PC-3 (cell line): ENCODE measurements around the gene BATF3. TPM values are rescaled to one million over a fixed set of nuclear protein-coding genes. Genes with fewer than 3 reads are reported as not detected.

Source experiments
- ATAC-seq: fragments of 200-7000 bp; cut with Tn5 transposase; 2 replicates; pipeline ENCODE4 v1.9.1; 2020; ENCODE audit warnings: mild to moderate bottlenecking, moderate library complexity
- BruUV-seq: library from RNA; stranded (reverse); fragments of 400-500 nt; replicated peaks from 2 replicates; lab custom pipeline; 2021; lab: Mats Ljungman, UMichigan
- CTCF ChIA-PET: fragments of 300-600 bp; sonication (Branson Sonifier 250); formaldehyde crosslinking; loops from one replicate; lab custom pipeline; 2022; ENCODE audit warnings: antibody characterized with exemption; lab: Charles Lee
- POLR2A ChIA-PET: fragments of 300-600 bp; sonication (Branson Sonifier 250); formaldehyde crosslinking; loops from one replicate; lab custom pipeline; 2022; ENCODE audit warnings: antibody characterized with exemption; ENCODE audit not compliant: unreplicated experiment; lab: Charles Lee
- DNase-seq: peaks from one replicate; pipeline ENCODE4 v3.0.0-alpha.2; 2015
- H2AFZ ChIP-seq: fragments of 300-600 bp; sonication (generic); 2 replicates; pipeline ENCODE4 v1.6.0; 2016; ENCODE audit warnings: antibody characterized with exemption, low read length
- H3F3A ChIP-seq: fragments of 300-600 bp; sonication (generic); one replicate; pipeline ENCODE4 v1.6.0; 2017; ENCODE audit warnings: antibody characterized with exemption, low read length, control low read depth, mild to moderate bottlenecking; ENCODE audit not compliant: unreplicated experiment
- H3K27ac ChIP-seq: fragments of 300-600 bp; sonication (generic); 2 replicates; pipeline ENCODE4 v1.5.1; 2016; ENCODE audit warnings: mild to moderate bottlenecking, low read length
- H3K27me3 ChIP-seq: fragments of 300-600 bp; sonication (generic); 2 replicates; pipeline ENCODE4 v1.6.1; 2016; ENCODE audit warnings: low read length, mixed read lengths
- H3K36me3 ChIP-seq: fragments of 300-600 bp; sonication (generic); 2 replicates; pipeline ENCODE4 v1.6.1; 2016; ENCODE audit warnings: low read depth, mixed run types, low read length, mixed read lengths
- H3K4me1 ChIP-seq: fragments of 300-600 bp; sonication (generic); 2 replicates; pipeline ENCODE4 v1.5.1; 2016; ENCODE audit warnings: low read length; ENCODE audit not compliant: insufficient read depth
- H3K4me2 ChIP-seq: fragments of 300-600 bp; sonication (generic); 2 replicates; pipeline ENCODE4 v1.6.0; 2016; ENCODE audit warnings: low read length
- H3K4me3 ChIP-seq: fragments of 300-600 bp; sonication (generic); 2 replicates; pipeline ENCODE4 v1.5.1; 2016; ENCODE audit warnings: mild to moderate bottlenecking, low read length, mixed read lengths
- H3K79me2 ChIP-seq: fragments of 300-600 bp; sonication (generic); 2 replicates; pipeline ENCODE4 v1.6.1; 2017; ENCODE audit warnings: low read length, mixed read lengths
- H3K9ac ChIP-seq: fragments of 300-600 bp; sonication (generic); 2 replicates; pipeline ENCODE4 v1.6.0; 2016; ENCODE audit warnings: mild to moderate bottlenecking, low read length
- H3K9me2 ChIP-seq: fragments of 300-600 bp; sonication (generic); replicated peaks from 2 replicates; pipeline ENCODE4 v1.6.1; 2016; ENCODE audit warnings: mixed run types, low read length, mixed read lengths
- H3K9me3 ChIP-seq: fragments of 300-600 bp; sonication (generic); 2 replicates; pipeline ENCODE4 v1.6.1; 2016; ENCODE audit warnings: low read length, mixed read lengths
- H4K20me1 ChIP-seq: fragments of 300-600 bp; sonication (generic); 2 replicates; pipeline ENCODE4 v1.6.1; 2016; ENCODE audit warnings: low read length, mixed read lengths
- CTCF ChIP-seq: fragments of 300-600 bp; sonication (generic); conservative IDR thresholded peaks from 2 replicates; pipeline ENCODE4 v1.5.1; 2017; ENCODE audit warnings: antibody characterized with exemption, low read depth, mild to moderate bottlenecking, low read length
- EZH2 ChIP-seq: fragments of 300-600 bp; sonication (generic); IDR thresholded peaks from one replicate; pipeline ENCODE4 v1.6.1; 2017; ENCODE audit warnings: antibody characterized with exemption, mild to moderate bottlenecking, low read length; ENCODE audit not compliant: unreplicated experiment
- EZH2phosphoT487 ChIP-seq: fragments of 300-600 bp; sonication (generic); IDR thresholded peaks from 2 replicates; pipeline ENCODE4 v1.6.1; 2018; ENCODE audit warnings: mild to moderate bottlenecking, antibody characterized with exemption, low read length, borderline replicate concordance
- intact Hi-C: fragments of 100-400 bp; cut with micrococcal nuclease; formaldehyde crosslinking; loops from 2 replicates; pipeline ENCODE4 v1.9.0; 2023
- total RNA-seq: library from RNA; depleted of rRNA; stranded (reverse); fragments of >200 nt; gene quantifications from 2 replicates; pipeline ENCODE4 v1.2.3, GENCODE V29; 2014

BATF3 gene
- total RNA-seq, 1 experiment from 2014 or later = 4.3 TPM

- H3K79me2 ChIP-seq = no peaks in the 10 kb centered on the region
- peak; percentile 14 for ATAC-seq
- no TSS peak for BruUV-seq
- ChIA-PET POLR2A (interaction anchor here (0.7 kb wide), 1 partner anchor 687 kb away, joined by 5 read pairs; the partner anchor contains the start of genes DTL and INTS7), CTCF (no interaction called here)
- peak overlapping the region; percentile 68 for H3K27ac ChIP-seq
- H3K4me3 ChIP-seq = no peak overlapping the region
- DNase-seq = peak; percentile 26
- H4K20me1 ChIP-seq = no peaks in the 10 kb centered on the region
- H3K4me1 ChIP-seq = peaks cover 17% of the 10 kb centered on the region
- no peaks in the 10 kb centered on the region for H3K27me3 ChIP-seq
- intact Hi-C loops = loop anchor here (5.0 kb wide), 1 partner anchor 115 kb away; the partner anchor contains the start of gene ATF3
- no peaks in the 10 kb centered on the region for H3K9me3 ChIP-seq
- H3K36me3 ChIP-seq = no peaks in the 10 kb centered on the region
- H3K9ac ChIP-seq = no peak overlapping the region
- H3K9me2 ChIP-seq = no peaks in the 10 kb centered on the region
- H3F3A ChIP-seq = peaks cover 5% of the 10 kb centered on the region
- H2AFZ ChIP-seq = no peak overlapping the region
- TF ChIP-seq CTCF (no peak), EZH2 (no peak), EZH2phosphoT487 (no peak)
- peak overlapping the region; percentile 76 for H3K4me2 ChIP-seq
Observed at GRCh38 chr1:212722270-212722957, 22.8 kb upstream of the BATF3 start.

GRCh38 chr1:212721388-212722247 lies 22.0 kb upstream of the BATF3 start:
- ATAC-seq (peak; percentile 97), DNase-seq (peak; percentile 99)
- Histone ChIP-seq H3K36me3 (no peaks in the 10 kb centered on the region), H3K27ac (peak overlapping the region; percentile 68), H3K4me2 (peak overlapping the region; percentile 76), H3K4me3 (peak overlapping the region; percentile 47), H3K79me2 (no peaks in the 10 kb centered on the region), H3K27me3 (no peaks in the 10 kb centered on the region), H2AFZ (peak overlapping the region; percentile 60), H4K20me1 (no peaks in the 10 kb centered on the region), H3K9ac (peak overlapping the region; percentile 8; the same call in 1 of the 2 replicates), H3K9me3 (no peaks in the 10 kb centered on the region), H3K4me1 (peaks cover 17% of the 10 kb centered on the region), H3F3A (peaks cover 5% of the 10 kb centered on the region), H3K9me2 (no peaks in the 10 kb centered on the region)
- intact Hi-C loops = loop anchor here (2.0 to 5.0 kb wide), 3 partner anchors 29 to 114 kb away; partner anchors contain the start of genes ATF3, NSL1 and TATDN3
- TF ChIP-seq EZH2 (no peak), EZH2phosphoT487 (no peak), CTCF (no peak; the same call in 1 of the 2 replicates)
- BruUV-seq = no TSS peak
- CTCF ChIA-PET = interaction anchor here (0.7 to 1.8 kb wide), 2 partner anchors 56 to 1561 kb away, joined by 7 to 12 read pairs; no protein-coding TSS in a partner anchor
- POLR2A ChIA-PET = interaction anchor here (0.7 kb wide), 1 partner anchor 113 kb away, joined by 4 read pairs; no protein-coding TSS in a partner anchor
